Neural cell (in vitro differentiated cells): ENCODE results near the gene PSMB10. TPM values are rescaled to one million over a fixed set of nuclear protein-coding genes. Genes with fewer than 3 reads are reported as not detected.

Experiments
- H2AFZ ChIP-seq: fragments of 200-600, 300-800 bp; sonication (generic), shearing (Covaris generic); 2 replicates; pipeline ENCODE4 v1.6.0; 2014; ENCODE audit warnings: low read depth, mild to moderate bottlenecking, antibody characterized with exemption, low read length, moderate library complexity
- H3F3A ChIP-seq: fragments of 200-600 bp; shearing (Covaris generic); 2 replicates; pipeline ENCODE4 v1.6.1; 2016; ENCODE audit warnings: mild to moderate bottlenecking, moderate library complexity, mixed read lengths, antibody characterized with exemption, low read length; ENCODE audit not compliant: insufficient read depth, poor library complexity, severe bottlenecking
- H3K27ac ChIP-seq: fragments of 200-600, 300-800 bp; sonication (generic), shearing (Covaris generic); 2 replicates; pipeline ENCODE4 v1.5.1; 2014; ENCODE audit warnings: mild to moderate bottlenecking, low read length, moderate library complexity
- H3K27me3 ChIP-seq: fragments of 300-800, 200-600 bp; sonication (generic), shearing (Covaris generic); 2 replicates; pipeline ENCODE4 v1.6.0; 2014; ENCODE audit warnings: mild to moderate bottlenecking, low read depth, low read length, moderate library complexity; ENCODE audit not compliant: insufficient read depth
- H3K36me3 ChIP-seq: fragments of 300-800, 200-600 bp; sonication (generic), shearing (Covaris generic); 2 replicates; pipeline ENCODE4 v1.5.1; 2014; ENCODE audit warnings: mild to moderate bottlenecking, antibody characterized with exemption, low read length, moderate library complexity; ENCODE audit not compliant: insufficient read depth
- H3K4me2 ChIP-seq: fragments of 300-800, 200-600 bp; sonication (generic), shearing (Covaris generic); 2 replicates; pipeline ENCODE4 v1.6.0; 2014; ENCODE audit warnings: mild to moderate bottlenecking, low read length
- H3K4me3 ChIP-seq: fragments of 300-800, 200-600 bp; sonication (generic), shearing (Covaris generic); 2 replicates; pipeline ENCODE4 v1.5.1; 2014; ENCODE audit warnings: mild to moderate bottlenecking, low read length, moderate library complexity
- H3K79me2 ChIP-seq: fragments of 200-600 bp; shearing (Covaris generic); replicated peaks from 2 replicates; pipeline ENCODE4 v1.6.0; 2014; ENCODE audit warnings: mild to moderate bottlenecking, low read length, moderate library complexity; ENCODE audit not compliant: insufficient read depth
- H3K9ac ChIP-seq: fragments of 300-800, 200-600 bp; sonication (generic), shearing (Covaris generic); 2 replicates; pipeline ENCODE4 v1.6.1; 2016; ENCODE audit warnings: mild to moderate bottlenecking, low read length, mixed read lengths
- H3K9me2 ChIP-seq: fragments of 200-600 bp; shearing (Covaris generic); 2 replicates; pipeline ENCODE4 v1.6.1; 2016; ENCODE audit warnings: mild to moderate bottlenecking, low read length, mixed read lengths; ENCODE audit not compliant: insufficient read depth
- H3K9me3 ChIP-seq: fragments of 200-600, 300-800 bp; sonication (generic), shearing (Covaris generic); 2 replicates; pipeline ENCODE4 v1.6.1; 2016; ENCODE audit warnings: mild to moderate bottlenecking, mixed run types, low read length, moderate library complexity, mixed read lengths
- H4K20me1 ChIP-seq: fragments of 200-600 bp; shearing (Covaris generic); 2 replicates; pipeline ENCODE4 v1.6.1; 2016; ENCODE audit warnings: mild to moderate bottlenecking, mixed run types; ENCODE audit not compliant: insufficient read depth
- CTCF ChIP-seq: fragments of 450-650 bp; IDR thresholded peaks from 2 replicates; pipeline ENCODE4 v1.5.1; 2014; ENCODE audit warnings: antibody characterized with exemption, mild to moderate bottlenecking, moderate library complexity; ENCODE audit not compliant: poor library complexity, severe bottlenecking
- EP300 ChIP-seq: fragments of 450-650 bp; conservative IDR thresholded peaks from 2 replicates; pipeline ENCODE4 v1.6.1; 2014; ENCODE audit warnings: antibody characterized with exemption, mild to moderate bottlenecking, moderate library complexity; ENCODE audit not compliant: poor library complexity, severe bottlenecking
- EZH2 ChIP-seq: fragments of 200-600, 300-800 bp; shearing (Covaris generic), sonication (generic); IDR thresholded peaks from 2 replicates; pipeline ENCODE4 v1.6.1; 2014; ENCODE audit warnings: antibody characterized with exemption, low read length, borderline replicate concordance, mild to moderate bottlenecking; ENCODE audit not compliant: insufficient read depth, poor library complexity, severe bottlenecking
- MXI1 ChIP-seq: fragments of 450-650 bp; conservative IDR thresholded peaks from 2 replicates; pipeline ENCODE4 v1.6.1; 2014; ENCODE audit warnings: antibody characterized with exemption, mild to moderate bottlenecking; ENCODE audit not compliant: poor library complexity, severe bottlenecking
- POLR2AphosphoS5 ChIP-seq: IDR thresholded peaks from 2 replicates; pipeline ENCODE4 v1.6.1; 2012
- RAD21 ChIP-seq: fragments of 450-650 bp; conservative IDR thresholded peaks from 2 replicates; pipeline ENCODE4 v1.6.1; 2014; ENCODE audit warnings: antibody characterized with exemption, mild to moderate bottlenecking, moderate library complexity
- SMC3 ChIP-seq: fragments of 450-650 bp; conservative IDR thresholded peaks from 2 replicates; pipeline ENCODE4 v1.6.1; 2014; ENCODE audit warnings: antibody characterized with exemption, mild to moderate bottlenecking, moderate library complexity; ENCODE audit not compliant: poor library complexity
- TAF1 ChIP-seq: IDR thresholded peaks from 2 replicates; pipeline ENCODE4 v1.6.1; 2012; ENCODE audit warnings: low read depth
- polyA plus RNA-seq: library from polyadenylated mRNA; depleted of rRNA; stranded (reverse); fragments of >200 nt; gene quantifications from 2 replicates; pipeline ENCODE4 v1.2.3, GENCODE V29; 2014
- TF ChIP-seq, protein P1 (sequence below): IDR thresholded peaks from 2 replicates; pipeline ENCODE4 v1.6.1; 2012; ENCODE audit warnings: borderline replicate concordance

Gene PSMB10
- polyA plus RNA-seq, 1 donor from 2014 or later: 46.4 TPM

DNA sequence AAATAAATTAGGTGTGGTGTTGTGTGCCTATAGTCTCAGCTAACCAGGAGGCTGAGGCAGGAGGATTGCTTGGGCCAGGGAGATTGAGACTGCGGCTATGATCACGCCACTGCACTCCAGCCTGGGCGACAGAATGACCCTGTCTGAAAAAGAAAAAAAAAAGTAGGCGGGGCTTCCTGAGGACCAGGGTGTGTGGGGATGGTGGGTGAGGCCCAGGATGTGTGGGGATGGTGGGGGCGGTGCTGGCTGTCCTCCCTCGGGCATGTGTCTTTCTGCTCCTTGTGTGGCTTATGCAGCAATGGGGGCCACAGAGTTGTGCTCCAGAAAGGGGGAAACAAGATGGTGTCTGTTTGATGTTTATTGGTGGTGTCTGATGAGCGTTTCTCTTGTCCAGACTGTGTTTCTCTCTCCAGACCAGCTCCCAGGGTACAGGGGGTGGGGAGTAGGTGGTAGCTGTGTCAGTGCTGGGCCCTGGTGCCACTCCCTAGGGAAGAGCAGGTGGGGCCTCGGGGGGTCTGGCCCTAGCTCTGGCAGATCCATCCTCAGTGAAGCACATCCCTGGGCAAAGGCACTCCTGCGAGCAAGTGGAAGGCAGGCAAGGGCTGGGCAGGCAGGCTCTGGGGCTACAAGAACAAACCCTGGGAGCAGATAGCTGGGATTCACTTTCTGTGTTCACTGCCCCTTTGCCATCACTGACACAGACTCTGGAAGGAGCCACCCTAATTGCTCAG is 5.0 kb upstream of the PSMB10 start:
- no peak for TF ChIP-seq EP300
- TF ChIP-seq, protein P1, sequence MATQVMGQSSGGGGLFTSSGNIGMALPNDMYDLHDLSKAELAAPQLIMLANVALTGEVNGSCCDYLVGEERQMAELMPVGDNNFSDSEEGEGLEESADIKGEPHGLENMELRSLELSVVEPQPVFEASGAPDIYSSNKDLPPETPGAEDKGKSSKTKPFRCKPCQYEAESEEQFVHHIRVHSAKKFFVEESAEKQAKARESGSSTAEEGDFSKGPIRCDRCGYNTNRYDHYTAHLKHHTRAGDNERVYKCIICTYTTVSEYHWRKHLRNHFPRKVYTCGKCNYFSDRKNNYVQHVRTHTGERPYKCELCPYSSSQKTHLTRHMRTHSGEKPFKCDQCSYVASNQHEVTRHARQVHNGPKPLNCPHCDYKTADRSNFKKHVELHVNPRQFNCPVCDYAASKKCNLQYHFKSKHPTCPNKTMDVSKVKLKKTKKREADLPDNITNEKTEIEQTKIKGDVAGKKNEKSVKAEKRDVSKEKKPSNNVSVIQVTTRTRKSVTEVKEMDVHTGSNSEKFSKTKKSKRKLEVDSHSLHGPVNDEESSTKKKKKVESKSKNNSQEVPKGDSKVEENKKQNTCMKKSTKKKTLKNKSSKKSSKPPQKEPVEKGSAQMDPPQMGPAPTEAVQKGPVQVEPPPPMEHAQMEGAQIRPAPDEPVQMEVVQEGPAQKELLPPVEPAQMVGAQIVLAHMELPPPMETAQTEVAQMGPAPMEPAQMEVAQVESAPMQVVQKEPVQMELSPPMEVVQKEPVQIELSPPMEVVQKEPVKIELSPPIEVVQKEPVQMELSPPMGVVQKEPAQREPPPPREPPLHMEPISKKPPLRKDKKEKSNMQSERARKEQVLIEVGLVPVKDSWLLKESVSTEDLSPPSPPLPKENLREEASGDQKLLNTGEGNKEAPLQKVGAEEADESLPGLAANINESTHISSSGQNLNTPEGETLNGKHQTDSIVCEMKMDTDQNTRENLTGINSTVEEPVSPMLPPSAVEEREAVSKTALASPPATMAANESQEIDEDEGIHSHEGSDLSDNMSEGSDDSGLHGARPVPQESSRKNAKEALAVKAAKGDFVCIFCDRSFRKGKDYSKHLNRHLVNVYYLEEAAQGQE: no peak
- no peak for TF ChIP-seq EZH2
- no peak for TF ChIP-seq POLR2AphosphoS5
- TF ChIP-seq TAF1: no peak
- no peak for TF ChIP-seq CTCF
- no peak for TF ChIP-seq RAD21
- TF ChIP-seq SMC3: no peak
- TF ChIP-seq MXI1: no peak
- Histone ChIP-seq H3K27ac (no peak overlapping the region), H3K4me3 (no peak overlapping the region), H3K36me3 (no peaks in the 10 kb centered on the region), H3K79me2 (no peaks in the 10 kb centered on the region), H3K9me2 (no peaks in the 10 kb centered on the region), H4K20me1 (no peaks in the 10 kb centered on the region), H3K4me2 (no peak overlapping the region), H2AFZ (no peak overlapping the region), H3K9me3 (no peaks in the 10 kb centered on the region), H3K27me3 (no peaks in the 10 kb centered on the region), H3F3A (no peaks in the 10 kb centered on the region), H3K9ac (no peak overlapping the region)

- H3K79me2 ChIP-seq: no peaks in the 10 kb centered on the region
- no peak overlapping the region for H3K9ac ChIP-seq
- H3K4me3 ChIP-seq: no peak overlapping the region
- no peak overlapping the region for H3K4me2 ChIP-seq
- H2AFZ ChIP-seq: no peak overlapping the region
- H3K9me2 ChIP-seq: no peaks in the 10 kb centered on the region
- H3K36me3 ChIP-seq: no peaks in the 10 kb centered on the region
- no peaks in the 10 kb centered on the region for H4K20me1 ChIP-seq
- no peaks in the 10 kb centered on the region for H3K9me3 ChIP-seq
- no peaks in the 10 kb centered on the region for H3F3A ChIP-seq
- TF ChIP-seq EZH2: no peak
- TF ChIP-seq RAD21: no peak
- no peak for TF ChIP-seq EP300
- no peak for TF ChIP-seq SMC3
- TF ChIP-seq, protein P1: no peak
- TF ChIP-seq POLR2AphosphoS5: no peak
- no peak for TF ChIP-seq CTCF
- TF ChIP-seq TAF1: no peak
- TF ChIP-seq MXI1: no peak
- no peaks in the 10 kb centered on the region for H3K27me3 ChIP-seq
- no peak overlapping the region for H3K27ac ChIP-seq
Observed at GRCh38 chr16:67940446-67941089, 3.9 kb upstream of the PSMB10 start.
